HG03097 (cell line): ENCODE results near the gene SMIM21.

Source experiments
- ATAC-seq: cut with Tn5 transposase; IDR thresholded peaks from one replicate; pipeline ENCODE4 v1.9.1; 2021; ENCODE audit not compliant: unreplicated experiment, low FRiP score

Gene SMIM21

GRCh38 chr18:75378376-75379315, 48.9 kb downstream of the SMIM21 start:
- no peak for ATAC-seq

- ATAC-seq = no peak
These were observed 49.6 kb downstream of the SMIM21 start for GRCh38 chr18:75377926-75378325.

GRCh38 chr18:75377258-75377657, 50.2 kb downstream of the SMIM21 start:
- ATAC-seq = no peak

- ATAC-seq = no peak
These were observed 51.5 kb downstream of the SMIM21 start for GRCh38 chr18:75376004-75376403.

GRCh38 chr18:75375341-75375740, 52.2 kb downstream of the SMIM21 start:
- no peak for ATAC-seq

- no peak for ATAC-seq
These were observed 53.0 kb downstream of the SMIM21 start for GRCh38 chr18:75374466-75374865.

GRCh38 chr18:75369026-75369721, 58.3 kb downstream of the SMIM21 start:
- ATAC-seq = no peak

- ATAC-seq = no peak
These were observed 61.7 kb downstream of the SMIM21 start for GRCh38 chr18:75365837-75366236.

- no peak for ATAC-seq
These were observed 62.3 kb downstream of the SMIM21 start for GRCh38 chr18:75365254-75365629.

- no peak for ATAC-seq
These were observed 62.8 kb downstream of the SMIM21 start for GRCh38 chr18:75364512-75365253.

GRCh38 chr18:75363446-75364225, 63.9 kb downstream of the SMIM21 start:
- ATAC-seq = no peak

- no peak for ATAC-seq
These were observed 65.1 kb downstream of the SMIM21 start for GRCh38 chr18:75362435-75362834.

- ATAC-seq = no peak
These were observed 66.6 kb downstream of the SMIM21 start for GRCh38 chr18:75360941-75361340.

- no peak for ATAC-seq
These were observed 67.3 kb downstream of the SMIM21 start for GRCh38 chr18:75360215-75360614.
